Measurements from ENCODE around the gene LGALS13.

The LGALS13 gene

GRCh38 chr19:39602224-39602623 lies at the start of gene LGALS13:
LGALS13 (plus strand) TSS chr19:39602524; CDS start chr19:39602569, 45 bp downstream.
- DNase-seq, result no peak

GRCh38 chr19:39553082-39553652 lies 49.2 kb upstream of the LGALS13 start:
- DNase-seq, result no peak

- DNase-seq, result no peak
Observed at GRCh38 chr19:39554701-39555311, 47.5 kb upstream of the LGALS13 start.

GRCh38 chr19:39555883-39556282 lies 46.4 kb upstream of the LGALS13 start:
- no peak for DNase-seq

GRCh38 chr19:39557811-39558623 lies 44.3 kb upstream of the LGALS13 start:
- peak; percentile 15 to 29 for DNase-seq

GRCh38 chr19:39558624-39559117 lies 43.7 kb upstream of the LGALS13 start:
- DNase-seq, result peak in 1 of 2 experiments; percentile 14

GRCh38 chr19:39563408-39563807 lies 38.9 kb upstream of the LGALS13 start:
- no peak for DNase-seq

- DNase-seq, result no peak
Observed at GRCh38 chr19:39566064-39566463, 36.3 kb upstream of the LGALS13 start.

- no peak for DNase-seq
Observed at GRCh38 chr19:39568604-39569003, 33.7 kb upstream of the LGALS13 start.

- DNase-seq, result no peak
Observed at GRCh38 chr19:39582442-39582841, 19.9 kb upstream of the LGALS13 start.

GRCh38 chr19:39582891-39583625 lies 19.3 kb upstream of the LGALS13 start:
- no peak for DNase-seq

- DNase-seq, result no peak
Observed at GRCh38 chr19:39587496-39587895, 14.8 kb upstream of the LGALS13 start.

GRCh38 chr19:39588066-39588465 lies 14.3 kb upstream of the LGALS13 start:
- DNase-seq, result no peak

- no peak for DNase-seq
Observed at GRCh38 chr19:39590265-39590664, 12.1 kb upstream of the LGALS13 start.

GRCh38 chr19:39592381-39592780 lies 9.9 kb upstream of the LGALS13 start:
- no peak for DNase-seq

GRCh38 chr19:39595950-39596349 lies 6.4 kb upstream of the LGALS13 start:
- no peak for DNase-seq

GRCh38 chr19:39596911-39597310 lies 5.4 kb upstream of the LGALS13 start:
- DNase-seq, result no peak

- no peak for DNase-seq
Observed at GRCh38 chr19:39599116-39599515, 3.2 kb upstream of the LGALS13 start.

GRCh38 chr19:39603825-39604224 lies 1.5 kb downstream of the LGALS13 start:
- DNase-seq, result no peak

- no peak for DNase-seq
Observed at GRCh38 chr19:39607021-39607420, 4.7 kb downstream of the LGALS13 start.

- no peak for DNase-seq
Observed at GRCh38 chr19:39607561-39607960, 5.2 kb downstream of the LGALS13 start.

- no peak for DNase-seq
Observed at GRCh38 chr19:39613597-39613996, 11.3 kb downstream of the LGALS13 start.

GRCh38 chr19:39617745-39618144 lies 15.4 kb downstream of the LGALS13 start:
- no peak for DNase-seq
